Activated T-helper 1 cell treated with anti-CD3 and anti-CD28 coated beads, Interleukin-2, amount 50 U/mL, for 16 hours (primary cell): ENCODE results near the gene RAPGEF4.
A peak's percentile ranks its signal among the peaks of the same experiment; 100 is the strongest.

Source experiments
- DNase-seq, 2 donors: peaks; one replicate each; pipeline ENCODE4 v3.0.0-alpha.2; 2020; ENCODE audit warnings: low read depth in 1 of 2, low spot score in 1 of 2

The RAPGEF4 gene

GRCh38 chr2:172994864-172995263 lies 259.2 kb downstream of the RAPGEF4 start:
- no peak for DNase-seq

GRCh38 chr2:172995323-172996244 lies 259.9 kb downstream of the RAPGEF4 start:
- DNase-seq = no peak

GRCh38 chr2:172996387-172996961 lies 260.8 kb downstream of the RAPGEF4 start:
- DNase-seq = no peak

DNA sequence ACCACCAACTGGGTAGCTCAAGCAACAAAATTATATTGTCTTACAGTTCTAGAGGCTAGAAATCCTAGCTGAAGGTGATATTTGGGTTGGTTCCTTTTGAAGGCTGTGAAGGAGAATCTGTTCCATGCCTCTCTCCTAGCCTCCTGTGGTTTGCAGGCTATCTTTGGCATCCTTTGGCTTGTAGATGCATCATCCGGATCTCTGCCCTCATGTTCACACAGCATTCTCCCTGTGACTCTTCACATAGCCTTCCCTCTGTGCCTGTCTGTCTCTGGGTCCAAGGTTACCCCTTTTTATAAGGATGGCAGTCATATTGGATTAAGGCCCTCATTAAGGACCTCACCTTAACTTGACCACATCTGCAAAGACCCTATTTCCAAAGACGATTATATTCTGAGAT lies 261.4 kb downstream of the RAPGEF4 start:
- no peak for DNase-seq

DNA sequence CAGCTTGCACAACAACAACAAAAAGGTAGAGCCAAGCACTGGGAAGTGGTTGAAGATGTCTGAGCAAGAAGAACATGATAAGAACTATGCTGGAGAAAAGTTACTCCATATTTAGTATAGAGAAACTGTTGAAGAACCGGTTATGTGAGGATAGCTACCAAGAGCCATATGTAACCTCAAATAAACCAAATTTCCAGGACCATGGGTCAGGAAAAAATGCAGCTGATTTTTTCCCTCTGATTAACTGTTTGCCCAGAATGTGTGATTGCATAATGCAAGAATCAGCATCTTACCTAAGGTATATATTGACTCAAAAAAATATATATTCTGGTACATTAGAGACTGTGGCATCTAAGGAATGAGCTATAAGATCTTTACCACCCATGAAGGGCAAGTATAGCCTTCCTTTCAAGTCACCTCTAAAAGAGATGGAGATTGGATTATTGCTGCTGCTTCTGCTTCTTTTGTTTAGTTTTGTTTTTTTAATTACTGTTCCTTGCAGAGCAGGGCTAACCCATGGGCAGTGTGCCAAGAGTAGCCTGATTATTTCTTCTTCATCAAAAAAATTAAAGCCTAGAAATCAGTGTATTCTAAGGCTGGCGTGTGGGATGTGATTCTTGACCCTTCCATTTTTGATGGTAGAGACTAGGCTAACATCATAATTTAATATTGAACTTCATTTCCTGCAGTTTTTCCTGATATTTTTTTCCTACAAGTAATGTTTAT lies 263.1 kb downstream of the RAPGEF4 start:
- DNase-seq = no peak

DNA sequence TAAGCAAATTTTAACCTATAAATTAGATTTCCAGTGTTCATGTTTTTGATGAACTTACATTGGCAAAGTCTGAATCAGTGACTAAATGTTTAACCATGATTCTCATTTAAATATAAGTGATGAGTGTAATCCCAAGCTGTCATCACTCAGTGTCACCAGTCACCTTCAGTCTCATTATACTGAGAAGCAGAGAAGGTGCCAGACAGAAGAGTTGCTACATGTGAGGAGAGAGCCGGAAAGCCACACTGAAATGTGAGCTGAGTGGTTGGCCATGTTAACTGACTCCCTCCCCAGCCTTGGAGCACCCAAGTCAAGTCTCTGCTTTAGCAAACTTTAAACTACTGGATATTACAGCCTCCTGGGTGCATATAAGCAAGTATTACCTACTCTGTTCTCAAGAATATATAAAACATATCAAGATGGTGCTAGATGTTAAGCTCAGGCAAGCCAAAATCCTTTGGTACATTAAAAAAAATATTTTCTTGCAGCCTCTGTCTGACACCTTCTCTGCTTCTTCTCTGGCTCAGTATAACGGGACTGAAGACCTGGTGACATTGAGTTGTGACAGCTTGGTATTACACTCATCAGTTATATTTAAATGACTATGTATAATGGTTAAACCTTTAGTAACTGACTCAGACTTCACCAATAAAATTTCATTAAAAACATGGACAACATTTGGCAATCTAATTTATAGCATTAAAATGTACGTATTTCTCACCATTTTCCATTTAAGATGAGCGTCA lies 264.2 kb downstream of the RAPGEF4 start:
- no peak for DNase-seq

GRCh38 chr2:173001664-173002604 lies 266.3 kb downstream of the RAPGEF4 start:
- no peak for DNase-seq

DNA sequence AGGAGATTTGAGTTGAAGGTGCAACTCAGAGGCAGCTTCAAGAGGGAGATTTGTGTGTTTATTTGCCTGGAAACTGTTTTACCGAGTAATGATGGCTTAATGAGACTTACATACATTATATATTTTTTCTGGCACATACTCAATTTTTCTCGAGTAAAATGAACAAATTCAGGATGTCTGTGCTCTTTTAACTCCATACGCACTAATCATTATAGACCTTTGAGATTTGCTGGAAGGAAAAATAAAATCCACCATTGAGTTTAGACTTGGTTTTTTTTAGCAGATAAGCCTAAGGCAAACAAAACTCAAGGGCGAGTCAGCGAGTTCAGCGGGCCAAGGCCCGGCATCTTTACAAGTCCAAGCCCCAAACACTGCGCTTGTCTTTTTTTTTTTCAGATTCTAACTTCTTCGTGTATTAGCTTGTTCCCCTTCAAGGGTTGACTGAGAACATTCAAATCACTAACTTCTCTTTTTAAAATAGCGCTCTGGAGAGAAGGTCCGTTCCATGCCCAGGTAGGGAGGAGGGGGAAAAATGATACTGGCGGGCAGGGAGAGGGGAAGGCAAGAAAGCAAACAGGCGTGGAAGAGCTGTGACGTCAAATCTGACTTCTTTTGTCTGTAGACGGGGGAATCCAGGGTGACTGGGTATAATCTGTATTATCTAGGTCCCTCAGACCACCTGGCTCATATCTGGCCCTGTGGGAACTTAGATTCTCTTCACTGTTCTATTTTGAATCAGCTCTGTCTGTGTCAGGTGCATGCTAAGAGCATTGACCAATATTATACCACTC lies 267.3 kb downstream of the RAPGEF4 start:
- no peak for DNase-seq

DNA sequence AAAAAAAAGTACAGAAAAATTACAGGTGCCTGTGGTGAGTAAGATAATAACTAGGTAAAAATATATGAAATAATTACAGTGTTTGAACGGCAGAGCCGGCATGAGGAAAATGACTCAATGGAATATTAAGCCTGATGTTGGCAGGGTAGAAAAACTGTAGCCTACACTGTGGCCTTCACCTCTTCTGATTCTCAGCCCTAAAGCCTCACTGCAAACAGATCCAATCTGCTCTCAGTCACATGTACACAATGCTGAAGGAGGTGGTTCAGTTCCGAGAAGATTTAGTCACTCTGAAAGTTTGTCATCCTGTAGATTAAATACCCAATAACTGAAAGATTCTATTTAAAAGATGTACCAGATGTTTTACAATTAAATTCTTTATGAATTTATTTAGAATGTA lies 273.1 kb downstream of the RAPGEF4 start:
- no peak for DNase-seq

GRCh38 chr2:173010233-173010632 lies 274.6 kb downstream of the RAPGEF4 start:
- no peak for DNase-seq

- no peak for DNase-seq
Observed at GRCh38 chr2:173016451-173016850, 280.8 kb downstream of the RAPGEF4 start.

GRCh38 chr2:173017646-173018420 lies 282.2 kb downstream of the RAPGEF4 start:
- no peak for DNase-seq

DNA sequence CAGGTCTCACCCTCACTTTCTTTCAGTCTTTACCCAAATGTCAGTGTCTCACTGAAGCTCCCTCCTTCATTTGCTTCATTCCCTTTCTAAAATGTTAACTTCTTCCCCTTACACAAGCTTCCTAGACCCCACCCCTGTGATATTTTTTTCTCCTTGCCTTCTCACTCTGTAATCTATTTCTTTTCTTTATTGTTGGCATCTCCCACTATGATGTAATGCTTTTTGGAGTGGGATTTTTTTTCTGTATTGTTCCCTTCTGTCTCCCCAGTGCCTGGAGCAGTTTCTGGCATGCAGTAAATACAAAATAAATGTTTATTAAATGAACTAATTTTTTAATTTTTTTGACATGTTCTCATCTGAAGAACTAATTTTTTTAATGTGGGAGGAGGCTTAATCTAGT lies 284.1 kb downstream of the RAPGEF4 start:
- DNase-seq = no peak

DNA sequence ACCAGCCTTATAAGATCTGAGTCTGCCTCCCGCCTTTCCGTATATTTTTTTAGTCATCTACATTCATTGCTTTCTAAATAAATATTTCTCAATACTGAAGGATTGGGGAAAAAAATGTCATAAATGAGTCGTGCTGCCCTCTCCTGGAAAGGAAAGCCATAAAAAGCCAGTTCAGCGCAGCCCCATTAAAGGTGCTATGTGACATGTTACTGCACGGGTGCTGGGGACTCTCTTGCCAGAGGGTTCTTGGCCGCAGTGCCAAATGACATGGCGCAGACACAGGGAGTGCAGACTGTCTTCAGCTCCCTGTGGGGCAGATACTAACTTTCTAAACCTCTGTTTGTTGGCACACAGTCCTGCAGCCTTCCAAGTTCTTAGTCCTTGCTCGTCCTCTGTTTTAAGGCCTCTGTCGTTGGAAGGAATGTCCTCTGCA lies 286.3 kb downstream of the RAPGEF4 start:
- DNase-seq = no peak

DNA sequence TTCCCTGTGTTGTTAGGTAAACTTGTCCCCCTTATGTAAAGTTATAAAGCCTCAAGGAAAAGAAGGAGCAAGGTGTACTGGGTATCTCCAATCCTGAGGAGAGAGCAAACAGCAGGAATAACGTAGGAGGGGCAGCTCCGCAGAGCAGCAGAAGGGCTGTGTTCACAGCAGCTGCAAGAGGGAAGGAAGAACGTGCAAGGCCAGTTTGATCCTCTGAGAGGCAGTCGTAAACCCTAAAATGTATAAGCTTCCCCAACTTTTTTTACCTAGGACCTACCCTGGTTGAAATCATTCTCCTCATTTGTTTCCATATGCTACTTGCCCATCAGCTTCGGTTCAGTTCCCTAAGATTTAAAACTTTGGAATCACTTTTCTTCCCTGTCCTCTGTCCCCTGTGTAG lies 288.1 kb downstream of the RAPGEF4 start:
- no peak for DNase-seq

DNA sequence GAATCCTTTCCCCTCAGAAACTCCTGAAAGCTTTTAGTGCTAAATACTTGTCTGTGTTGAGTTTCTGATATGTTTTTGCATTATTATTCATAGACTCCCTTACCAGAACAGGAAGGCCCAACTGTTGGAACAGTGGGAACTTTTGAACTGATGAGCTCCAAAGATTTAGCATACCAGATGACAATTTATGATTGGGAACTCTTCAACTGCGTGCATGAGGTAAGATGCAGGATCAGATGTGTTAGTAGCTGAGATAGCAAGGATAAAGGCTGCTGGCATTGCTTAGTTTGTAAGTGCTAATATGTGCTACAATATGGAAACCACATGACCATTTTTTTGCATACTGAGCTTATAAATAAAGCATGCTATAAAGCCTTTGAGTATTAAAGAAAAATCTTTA lies 290.8 kb downstream of the RAPGEF4 start:
- DNase-seq = no peak

DNA sequence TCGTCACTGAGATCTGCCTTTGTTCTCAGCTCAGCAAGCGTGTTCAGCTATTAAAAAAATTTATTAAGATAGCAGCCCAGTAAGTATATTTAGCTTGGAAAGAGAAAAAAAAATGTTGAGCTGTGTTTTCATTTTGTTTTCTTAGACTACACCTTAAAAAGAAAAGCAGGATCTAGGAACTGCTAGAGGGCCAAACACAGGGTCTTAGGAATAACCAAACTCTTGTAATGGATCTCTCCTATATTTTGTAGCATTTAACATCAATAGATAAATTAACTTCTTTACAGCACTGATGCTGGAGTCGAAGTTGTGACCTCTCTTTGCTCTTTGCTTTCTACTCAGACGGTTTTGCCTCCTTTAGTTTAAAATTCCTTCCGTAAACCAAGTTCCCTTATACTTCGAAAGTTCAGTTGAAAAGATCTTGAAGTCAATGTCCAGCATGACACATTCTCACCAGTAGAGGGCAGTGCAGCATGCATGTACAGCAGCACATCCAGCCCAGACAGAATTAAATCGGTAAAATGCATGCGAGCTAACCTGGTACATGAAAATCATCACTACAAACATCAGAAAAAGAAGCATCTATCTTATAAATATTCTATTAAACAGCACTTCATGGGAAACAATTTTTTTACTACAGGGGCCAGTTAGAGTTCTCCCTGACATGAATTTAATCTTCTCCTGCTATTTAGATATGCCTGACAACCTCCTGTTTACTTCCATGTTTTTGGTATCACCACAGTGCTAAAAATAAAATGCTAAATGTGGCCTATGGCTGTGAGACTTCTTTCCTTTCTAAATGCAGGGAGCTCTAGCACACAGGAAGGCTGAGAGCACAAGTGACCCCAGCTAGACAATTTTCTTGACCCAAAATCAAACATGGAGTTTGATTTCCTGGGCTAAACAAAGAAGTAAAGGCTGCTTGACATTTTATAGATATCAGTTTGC lies 291.8 kb downstream of the RAPGEF4 start:
- DNase-seq = peak; percentile 42 to 44
